Measurements from ENCODE around the gene FBXW11.

FBXW11 gene

DNA sequence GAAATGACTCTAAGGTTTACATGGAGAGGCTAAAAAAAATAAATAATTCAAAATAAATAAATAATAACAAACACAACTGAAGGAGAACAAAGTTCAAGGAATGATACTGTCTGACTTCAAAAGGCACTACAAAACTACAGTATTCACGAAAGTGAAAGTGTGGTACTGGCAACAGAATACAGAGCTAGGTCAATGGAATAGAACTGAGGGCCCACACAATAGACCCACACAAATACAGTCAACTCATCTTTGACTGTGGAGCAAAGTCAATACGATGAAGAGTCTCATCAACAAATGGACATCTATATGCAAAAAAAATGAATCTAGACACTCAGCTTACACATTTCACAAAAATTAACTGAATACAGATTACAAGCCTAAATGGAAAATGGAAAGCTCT lies 75.3 kb downstream of the FBXW11 start:
- Histone ChIP-seq H3K27me3 (ENCODE audit: low read depth, low read length) (no peaks in the 10 kb centered on the region), H3K4me2 (ENCODE audit: low read length) (no peak overlapping the region), H3K27ac (ENCODE audit: low read length) (no peak overlapping the region), H2AFZ (ENCODE audit: low read depth, low read length) (no peak overlapping the region), H3K9me3 (ENCODE audit: insufficient read depth, low read length) (no peaks in the 10 kb centered on the region), H3K4me1 (ENCODE audit: low read length) (peaks cover 20% of the 10 kb centered on the region), H3K9ac (ENCODE audit: low read length) (no peak overlapping the region), H4K20me1 (ENCODE audit: insufficient read depth, low read length) (peaks cover 21% of the 10 kb centered on the region), H3K36me3 (replicated peaks; ENCODE audit: low read depth, low read length) (peaks cover 1% of the 10 kb centered on the region), H3K4me3 (ENCODE audit: low read length) (no peak overlapping the region), H3K79me2 (ENCODE audit: low read length) (peaks cover 65% of the 10 kb centered on the region)
- TF ChIP-seq EZH2phosphoT487 (IDR thresholded peaks at IDR 0.05; ENCODE audit: low read depth): no peak
- no peak for TF ChIP-seq CTCF (IDR thresholded peaks at IDR 0.05; ENCODE audit: low read depth, low read length)

DNA sequence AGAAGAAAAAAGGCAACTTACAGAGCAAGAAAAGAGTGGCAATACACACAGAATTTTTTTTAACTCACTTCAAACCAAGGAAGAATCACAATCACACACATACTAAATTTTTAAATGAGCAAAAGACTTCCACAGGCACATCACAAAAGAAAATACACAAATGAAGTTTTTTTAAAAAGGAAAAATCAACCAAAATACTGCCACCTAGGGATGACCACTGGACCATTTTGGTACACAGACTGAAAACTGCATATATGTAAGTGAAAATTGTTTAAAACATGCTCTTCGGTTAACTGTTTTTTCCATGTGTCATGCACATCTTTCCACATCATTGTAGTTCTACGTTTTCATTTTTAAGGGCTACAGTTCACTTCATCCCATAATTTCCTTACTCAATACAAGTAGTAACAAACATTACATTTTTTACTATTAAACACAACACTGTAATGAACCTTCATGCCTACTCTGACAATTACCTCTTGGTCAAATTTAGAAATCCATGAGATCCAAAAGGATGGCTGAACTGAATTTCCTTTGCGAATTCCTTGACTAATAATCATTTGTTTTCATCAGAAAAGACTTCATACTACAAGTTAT lies 79.0 kb downstream of the FBXW11 start:
- Histone ChIP-seq H3K4me3 (ENCODE audit: low read length) (no peak overlapping the region), H3K4me1 (ENCODE audit: low read length) (peaks cover 33% of the 10 kb centered on the region), H3K4me2 (ENCODE audit: low read length) (no peak overlapping the region), H3K27ac (ENCODE audit: low read length) (no peak overlapping the region), H3K9ac (ENCODE audit: low read length) (no peak overlapping the region), H3K79me2 (ENCODE audit: low read length) (peaks cover 80% of the 10 kb centered on the region), H3K36me3 (replicated peaks; ENCODE audit: low read depth, low read length) (peaks cover 22% of the 10 kb centered on the region), H2AFZ (ENCODE audit: low read depth, low read length) (no peak overlapping the region), H4K20me1 (ENCODE audit: insufficient read depth, low read length) (peaks cover 14% of the 10 kb centered on the region; the same call in 1 of the 2 replicates), H3K9me3 (ENCODE audit: insufficient read depth, low read length) (peaks cover 13% of the 10 kb centered on the region), H3K27me3 (ENCODE audit: low read depth, low read length) (no peaks in the 10 kb centered on the region)
- TF ChIP-seq CTCF (IDR thresholded peaks at IDR 0.05; ENCODE audit: low read depth, low read length) (peak; percentile 60), EZH2phosphoT487 (IDR thresholded peaks at IDR 0.05; ENCODE audit: low read depth) (no peak)

DNA sequence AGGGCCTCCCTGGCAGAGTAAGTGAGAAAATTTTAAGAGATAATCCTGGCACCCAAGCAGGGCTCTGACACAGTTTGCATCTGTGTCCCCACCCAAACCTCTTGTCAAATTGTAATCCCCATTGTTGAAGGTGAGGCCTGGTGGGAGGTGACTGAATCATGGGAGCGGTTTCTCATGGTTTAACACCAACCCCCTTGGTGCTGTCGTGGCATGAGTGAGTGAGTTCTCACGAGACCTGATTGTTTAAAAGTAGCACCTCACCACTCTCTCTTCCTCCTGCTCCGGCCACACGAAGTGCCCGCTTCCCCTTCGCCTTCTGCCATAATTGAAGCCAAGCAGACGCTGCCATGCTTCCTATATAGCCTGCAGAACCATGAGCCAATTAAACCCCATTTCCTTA lies 80.1 kb downstream of the FBXW11 start:
- peaks cover 16% of the 10 kb centered on the region for H4K20me1 ChIP-seq (ENCODE audit: insufficient read depth, low read length)

More for the DNA sequence above, 80.1 kb downstream of the FBXW11 start:
- peaks cover 22% of the 10 kb centered on the region for H3K36me3 ChIP-seq (replicated peaks; ENCODE audit: low read depth, low read length)
- TF ChIP-seq CTCF (IDR thresholded peaks at IDR 0.05; ENCODE audit: low read depth, low read length) (no peak), EZH2phosphoT487 (IDR thresholded peaks at IDR 0.05; ENCODE audit: low read depth) (no peak)
- no peak overlapping the region for H2AFZ ChIP-seq (ENCODE audit: low read depth, low read length)
- H3K27ac ChIP-seq (ENCODE audit: low read length): peak overlapping the region; percentile 71
- peaks cover 13% of the 10 kb centered on the region for H3K9me3 ChIP-seq (ENCODE audit: insufficient read depth, low read length)
- peaks cover 85% of the 10 kb centered on the region for H3K79me2 ChIP-seq (ENCODE audit: low read length)
- peak overlapping the region; percentile 57 for H3K4me2 ChIP-seq (ENCODE audit: low read length)
- peak overlapping the region; percentile 26; the same call in 1 of the 2 replicates for H3K4me3 ChIP-seq (ENCODE audit: low read length)
- H3K27me3 ChIP-seq (ENCODE audit: low read depth, low read length): no peaks in the 10 kb centered on the region
- H3K9ac ChIP-seq (ENCODE audit: low read length): peak overlapping the region; percentile 36; the same call in 1 of the 2 replicates
- H3K4me1 ChIP-seq (ENCODE audit: low read length): peaks cover 31% of the 10 kb centered on the region

Measured in OCI-LY3 (cell line).